ENCODE data around the gene UPF1.
"Not testable (repeated sequence)": the region's sequence is repeated elsewhere in the genome, so short reads cannot be mapped to it uniquely, and the experiment has no call there.

The UPF1 gene

DNA sequence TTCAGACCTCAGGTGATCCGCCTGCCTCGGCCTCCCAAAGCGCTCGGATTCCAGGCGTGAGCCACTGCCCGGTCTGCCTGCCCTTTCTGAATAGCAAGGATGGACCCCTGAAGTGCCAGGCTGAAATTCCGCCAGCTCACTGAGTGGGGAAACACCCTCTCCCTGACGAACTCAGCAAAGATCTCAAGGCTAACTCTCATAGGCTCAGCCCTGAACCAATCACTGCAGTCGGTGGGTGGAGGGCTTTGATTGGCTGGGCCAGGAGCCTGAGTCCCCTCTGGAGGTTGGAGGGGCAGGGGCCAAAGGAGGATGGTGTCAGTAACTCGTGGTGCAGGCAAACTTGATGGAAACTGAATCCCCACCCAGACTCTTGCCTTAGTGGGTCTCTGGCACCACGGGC, 29.4 kb upstream of the UPF1 start:
- Histone ChIP-seq H3K9ac (ENCODE audit: insufficient read length, low read depth) (peak overlapping the region; percentile 65), H3K27me3 (ENCODE audit: insufficient read depth, insufficient read length) (peaks cover 28% of the 10 kb centered on the region), H3K4me3 (ENCODE audit: insufficient read length, low read depth) (peak overlapping the region; percentile 40), H3K9me3 (ENCODE audit: insufficient read depth, low read length) (no peaks in the 10 kb centered on the region), H3K36me3 (ENCODE audit: insufficient read depth, insufficient read length, low read length) (no peaks in the 10 kb centered on the region), H3K4me1 (ENCODE audit: insufficient read depth, insufficient read length) (peaks cover 6% of the 10 kb centered on the region)
- TF ChIP-seq ZNF274 (IDR thresholded peaks at IDR 0.05; ENCODE audit: low read depth, low read length) (no peak), YY1 (IDR thresholded peaks at IDR 0.05; ENCODE audit: insufficient read depth, insufficient read length) (no peak), SUZ12 (IDR thresholded peaks at IDR 0.05; ENCODE audit: extremely low read depth, insufficient read depth, insufficient read length) (no peak)
- DNase-seq (ENCODE audit: low read depth, low spot score): peak; percentile 61

GRCh38 chr19:18803550-18804138, 28.1 kb upstream of the UPF1 start:
- Histone ChIP-seq H3K9ac (ENCODE audit: insufficient read length, low read depth) (no peak overlapping the region), H3K27me3 (ENCODE audit: insufficient read depth, insufficient read length) (peaks cover 27% of the 10 kb centered on the region)
- DNase-seq (ENCODE audit: low read depth, low spot score): no peak

GRCh38 chr19:18804139-18804601, 27.6 kb upstream of the UPF1 start:
- TF ChIP-seq ZNF274 (IDR thresholded peaks at IDR 0.05; ENCODE audit: low read depth, low read length) (no peak), YY1 (IDR thresholded peaks at IDR 0.05; ENCODE audit: insufficient read depth, insufficient read length) (no peak), SUZ12 (IDR thresholded peaks at IDR 0.05; ENCODE audit: extremely low read depth, insufficient read depth, insufficient read length) (no peak)
- no peaks in the 10 kb centered on the region for H3K9me3 ChIP-seq (ENCODE audit: insufficient read depth, low read length)

More at GRCh38 chr19:18803550-18804138, 28.1 kb upstream of the UPF1 start:
- H3K36me3 ChIP-seq (ENCODE audit: insufficient read depth, insufficient read length, low read length): no peaks in the 10 kb centered on the region
- TF ChIP-seq SUZ12 (IDR thresholded peaks at IDR 0.05; ENCODE audit: extremely low read depth, insufficient read depth, insufficient read length): no peak
- TF ChIP-seq YY1 (IDR thresholded peaks at IDR 0.05; ENCODE audit: insufficient read depth, insufficient read length): no peak
- no peak for TF ChIP-seq ZNF274 (IDR thresholded peaks at IDR 0.05; ENCODE audit: low read depth, low read length)
- H3K4me1 ChIP-seq (ENCODE audit: insufficient read depth, insufficient read length): peaks cover 6% of the 10 kb centered on the region
- H3K4me3 ChIP-seq (ENCODE audit: insufficient read length, low read depth): peak overlapping the region; percentile 4
- H3K9me3 ChIP-seq (ENCODE audit: insufficient read depth, low read length): no peaks in the 10 kb centered on the region

DNA sequence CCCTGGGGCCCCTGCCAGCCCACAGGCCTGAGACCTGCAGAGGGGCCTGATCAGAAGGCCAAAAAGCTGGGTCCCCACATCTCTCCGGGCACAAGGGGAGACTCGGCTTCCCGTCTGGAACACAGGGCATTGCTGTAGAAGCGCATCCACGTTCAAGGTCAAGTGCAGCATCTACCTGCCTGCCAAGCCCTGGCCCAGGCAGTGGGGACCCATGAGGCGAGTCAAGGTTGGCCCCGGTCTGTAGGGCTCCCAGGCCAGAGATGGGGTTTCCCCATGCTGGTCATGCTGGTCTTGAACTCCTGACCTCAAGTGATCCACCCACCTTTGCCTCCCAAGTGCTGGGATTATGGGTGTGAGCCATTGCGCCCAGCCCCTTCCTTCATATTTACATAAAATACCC, 27.1 kb upstream of the UPF1 start:
- peaks cover 20% of the 10 kb centered on the region for H3K27me3 ChIP-seq (ENCODE audit: insufficient read depth, insufficient read length)
- TF ChIP-seq ZNF274 (IDR thresholded peaks at IDR 0.05; ENCODE audit: low read depth, low read length): no peak

More at GRCh38 chr19:18804139-18804601, 27.6 kb upstream of the UPF1 start:
- H3K36me3 ChIP-seq (ENCODE audit: insufficient read depth, insufficient read length, low read length): no peaks in the 10 kb centered on the region
- DNase-seq (ENCODE audit: low read depth, low spot score): no peak
- peaks cover 25% of the 10 kb centered on the region for H3K27me3 ChIP-seq (ENCODE audit: insufficient read depth, insufficient read length)
- H3K4me3 ChIP-seq (ENCODE audit: insufficient read length, low read depth): peak overlapping the region; percentile 4
- H3K4me1 ChIP-seq (ENCODE audit: insufficient read depth, insufficient read length): peaks cover 2% of the 10 kb centered on the region
- no peak overlapping the region for H3K9ac ChIP-seq (ENCODE audit: insufficient read length, low read depth)

DNA sequence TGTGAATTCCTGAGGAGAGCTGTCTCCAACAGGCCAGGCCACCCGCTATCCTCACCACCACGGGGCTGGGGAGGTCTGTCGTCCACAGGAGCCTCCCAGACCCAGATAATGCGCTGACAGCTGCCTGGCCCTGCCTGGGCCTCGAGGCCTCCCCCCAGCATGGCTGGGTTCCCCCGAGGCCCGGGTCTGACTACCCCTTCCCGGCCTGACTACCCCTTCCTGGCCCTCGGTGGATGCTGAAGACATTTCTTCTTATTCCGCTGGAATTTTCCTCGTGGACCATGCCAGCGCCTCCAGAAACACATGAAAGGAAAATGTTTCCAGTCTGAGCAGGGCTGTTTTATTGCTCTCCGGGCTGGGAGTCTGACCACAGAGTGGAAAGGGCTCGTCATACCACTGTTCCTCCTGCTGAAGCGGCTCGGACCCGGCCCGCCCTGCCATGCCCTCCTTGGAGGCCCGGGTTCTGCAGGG, 23.9 kb upstream of the UPF1 start:
- no peaks in the 10 kb centered on the region for H3K9me3 ChIP-seq (ENCODE audit: insufficient read depth, low read length)
- no peaks in the 10 kb centered on the region for H3K36me3 ChIP-seq (ENCODE audit: insufficient read depth, insufficient read length, low read length)
- H3K4me3 ChIP-seq (ENCODE audit: insufficient read length, low read depth): no peak overlapping the region
- no peak for DNase-seq (ENCODE audit: low read depth, low spot score)
- H3K27me3 ChIP-seq (ENCODE audit: insufficient read depth, insufficient read length): peaks cover 10% of the 10 kb centered on the region
- TF ChIP-seq YY1 (IDR thresholded peaks at IDR 0.05; ENCODE audit: insufficient read depth, insufficient read length): no peak
- TF ChIP-seq SUZ12 (IDR thresholded peaks at IDR 0.05; ENCODE audit: extremely low read depth, insufficient read depth, insufficient read length): no peak
- no peak for TF ChIP-seq ZNF274 (IDR thresholded peaks at IDR 0.05; ENCODE audit: low read depth, low read length)
- H3K4me1 ChIP-seq (ENCODE audit: insufficient read depth, insufficient read length): peaks cover 2% of the 10 kb centered on the region
- H3K9ac ChIP-seq (ENCODE audit: insufficient read length, low read depth): no peak overlapping the region

More for the DNA sequence above, 27.1 kb upstream of the UPF1 start:
- no peaks in the 10 kb centered on the region for H3K36me3 ChIP-seq (ENCODE audit: insufficient read depth, insufficient read length, low read length)
- H3K9ac ChIP-seq (ENCODE audit: insufficient read length, low read depth): no peak overlapping the region
- H3K9me3 ChIP-seq (ENCODE audit: insufficient read depth, low read length): no peaks in the 10 kb centered on the region
- DNase-seq (ENCODE audit: low read depth, low spot score): no peak
- H3K4me3 ChIP-seq (ENCODE audit: insufficient read length, low read depth): no peak overlapping the region
- H3K4me1 ChIP-seq (ENCODE audit: insufficient read depth, insufficient read length): peaks cover 2% of the 10 kb centered on the region

GRCh38 chr19:18809149-18809868, 22.4 kb upstream of the UPF1 start:
- TF ChIP-seq SUZ12 (IDR thresholded peaks at IDR 0.05; ENCODE audit: extremely low read depth, insufficient read depth, insufficient read length) (no peak), ZNF274 (IDR thresholded peaks at IDR 0.05; ENCODE audit: low read depth, low read length) (no peak), YY1 (IDR thresholded peaks at IDR 0.05; ENCODE audit: insufficient read depth, insufficient read length) (no peak)

DNA sequence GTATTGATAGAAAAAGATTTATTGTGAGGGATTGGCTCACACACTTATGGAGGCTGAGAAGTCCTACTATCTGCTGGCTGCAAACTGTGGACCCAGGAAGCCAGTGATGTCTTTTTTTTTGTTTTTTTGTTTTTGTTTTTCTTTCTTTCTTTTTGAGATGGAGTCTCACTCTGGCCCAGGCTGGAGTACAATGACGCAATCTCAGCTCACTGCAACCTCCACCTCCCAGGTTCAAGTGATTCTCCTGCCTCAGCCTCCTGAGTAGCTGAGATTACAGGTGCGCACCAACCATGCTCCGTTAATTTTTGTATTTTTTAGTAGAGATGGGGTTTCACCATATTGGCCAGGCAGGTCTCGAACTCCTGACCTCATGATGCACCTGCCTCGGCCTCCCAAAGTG, 20.1 kb upstream of the UPF1 start:
- H3K9ac ChIP-seq (ENCODE audit: insufficient read length, low read depth); H3K9me3 ChIP-seq (ENCODE audit: insufficient read depth, low read length); H3K27me3 ChIP-seq (ENCODE audit: insufficient read depth, insufficient read length); H3K4me3 ChIP-seq (ENCODE audit: insufficient read length, low read depth); DNase-seq (ENCODE audit: low read depth, low spot score); H3K36me3 ChIP-seq (ENCODE audit: insufficient read depth, insufficient read length, low read length); H3K4me1 ChIP-seq (ENCODE audit: insufficient read depth, insufficient read length): not testable (repeated sequence)

More at GRCh38 chr19:18809149-18809868, 22.4 kb upstream of the UPF1 start:
- Histone ChIP-seq H3K27me3 (ENCODE audit: insufficient read depth, insufficient read length) (peaks cover 10% of the 10 kb centered on the region), H3K9ac (ENCODE audit: insufficient read length, low read depth) (no peak overlapping the region), H3K36me3 (ENCODE audit: insufficient read depth, insufficient read length, low read length) (no peaks in the 10 kb centered on the region), H3K9me3 (ENCODE audit: insufficient read depth, low read length) (no peaks in the 10 kb centered on the region), H3K4me1 (ENCODE audit: insufficient read depth, insufficient read length) (peaks cover 2% of the 10 kb centered on the region), H3K4me3 (ENCODE audit: insufficient read length, low read depth) (no peak overlapping the region)
- no peak for DNase-seq (ENCODE audit: low read depth, low spot score)

Data from NT2/D1 (cell line).